K562 (cell line): ENCODE results near the gene UBE2S. TPM values are rescaled to one million over a fixed set of nuclear protein-coding genes. Genes with fewer than 3 reads are reported as not detected.
A peak's percentile ranks its signal among the peaks of the same experiment; 100 is the strongest.

Experiments used
- ATAC-seq: fragments of 200-7000 bp; cut with Tn5 transposase; 3 replicates; pipeline ENCODE4 v1.9.1; 2020; ENCODE audit warnings: moderate library complexity
- BruUV-seq: library from RNA; stranded (reverse); fragments of 400-500 nt; replicated peaks from 2 replicates; lab custom pipeline; 2021; lab: Mats Ljungman, UMichigan
- CTCF ChIA-PET: fragments of 300-600 bp; formaldehyde crosslinking; extraction: SDS; loops from one replicate; lab custom pipeline; 2021; ENCODE audit warnings: low intra/inter-chr PET ratio; lab: Yijun Ruan, JAX
- POLR2A ChIA-PET: fragments of 300-600, 350-650 bp; sonication (Branson Sonifier 250); formaldehyde crosslinking; extraction: SDS; loops from one replicate; lab custom pipeline; 2021; ENCODE audit warnings: antibody characterized with exemption, inconsistent platforms; lab: Yijun Ruan, JAX
- DNase-seq, 4 experiments: peaks; one replicate each; pipeline versions ENCODE4 v3.0.0 to v3.0.0-alpha.2; 2011 to 2018; ENCODE audit warnings: low spot score in 3 of 4, mixed read lengths in 3 of 4; ENCODE audit errors: extremely low read depth in 1 of 4
- FAIRE-seq: peaks from 2 replicates; lab custom pipeline; 2011; peaks lifted over from hg19 to GRCh38; lab: Jason Lieb, UNC
- H2AFZ ChIP-seq: 2 replicates; pipeline ENCODE4 v1.6.0; 2011; ENCODE audit warnings: low read depth, low read length, control low read depth, inconsistent platforms
- H3K27ac ChIP-seq: fragments of 200-600 bp; 3 replicates; pipeline ENCODE4 v1.8.0; 2011; ENCODE audit warnings: low read depth, mild to moderate bottlenecking, control low read depth, inconsistent platforms, low read length, moderate library complexity, mixed read lengths; ENCODE audit errors: extremely low read depth
- H3K27me3 ChIP-seq, 2 experiments: fragments of 300-600 bp in 1 of 2; 2 replicates in 1 of 2; 3 replicates in 1 of 2; pipeline versions ENCODE4 v1.6.0 to v1.8.0; 2011; ENCODE audit warnings: inconsistent platforms in 2 of 2, low read length in 2 of 2, mild to moderate bottlenecking in 1 of 2, mixed read lengths in 1 of 2, moderate library complexity in 1 of 2; ENCODE audit not compliant: control insufficient read depth in 2 of 2, insufficient read depth in 2 of 2
- H3K36me3 ChIP-seq: fragments of 300-600 bp; 3 replicates; pipeline ENCODE4 v1.8.0; 2011; ENCODE audit warnings: mild to moderate bottlenecking, low read length, inconsistent platforms; ENCODE audit not compliant: control insufficient read depth, insufficient read depth
- H3K4me1 ChIP-seq, 2 experiments: fragments of 200-600 bp in 1 of 2; replicated peaks in 1 of 2; 2 replicates in 1 of 2; 3 replicates in 1 of 2; pipeline versions ENCODE4 v1.5.1 to v1.8.0; 2011; ENCODE audit warnings: inconsistent platforms in 2 of 2, low read length in 2 of 2, mild to moderate bottlenecking in 1 of 2, mixed read lengths in 1 of 2, moderate library complexity in 1 of 2; ENCODE audit not compliant: control insufficient read depth in 2 of 2, insufficient read depth in 2 of 2
- H3K4me2 ChIP-seq: 2 replicates; pipeline ENCODE4 v1.6.1; 2011; ENCODE audit warnings: low read length, control low read depth, inconsistent platforms, mixed read lengths; ENCODE audit not compliant: insufficient read depth
- H3K4me3 ChIP-seq: fragments of 200-600 bp; sonication (generic), shearing (Covaris generic); 2 replicates; pipeline ENCODE4 v1.5.1; 2016; ENCODE audit warnings: control low read depth, inconsistent platforms
- H3K79me2 ChIP-seq: fragments of 200-600 bp; 3 replicates; pipeline ENCODE4 v1.8.0; 2011; ENCODE audit warnings: low read length, inconsistent platforms; ENCODE audit not compliant: control insufficient read depth, insufficient read depth
- H3K9ac ChIP-seq, 2 experiments: 2 replicates each; pipeline versions ENCODE4 v1.6.0 to v1.6.1; 2011; ENCODE audit warnings: low read depth in 2 of 2, low read length in 2 of 2, control low read depth in 1 of 2, inconsistent platforms in 1 of 2, mild to moderate bottlenecking in 1 of 2, mixed read lengths in 1 of 2; ENCODE audit not compliant: insufficient read depth in 1 of 2
- H3K9me1 ChIP-seq: one replicate; pipeline ENCODE4 v1.6.0; 2011; ENCODE audit warnings: inconsistent platforms, mild to moderate bottlenecking, low read length, moderate library complexity; ENCODE audit not compliant: control insufficient read depth, insufficient read depth
- H3K9me3 ChIP-seq: replicated peaks from 2 replicates; pipeline ENCODE4 v1.5.1; 2011; ENCODE audit warnings: low read depth, low read length, inconsistent platforms; ENCODE audit not compliant: control insufficient read depth, insufficient read depth
- H4K20me1 ChIP-seq: replicated peaks from 2 replicates; pipeline ENCODE4 v1.6.1; 2011; ENCODE audit warnings: low read length, inconsistent platforms, mixed read lengths; ENCODE audit not compliant: control insufficient read depth, insufficient read depth
- HMG20B ChIP-seq: fragments of 250-450 bp; sonication (Bioruptor Pico); IDR thresholded peaks from 2 replicates; pipeline ENCODE4 v1.5.0; 2021; ENCODE audit warnings: mild to moderate bottlenecking
- MTA2 ChIP-seq: fragments of 450-650 bp; IDR thresholded peaks from 2 replicates; pipeline ENCODE4 v1.6.1; 2016; ENCODE audit warnings: low read depth
- MYBL2 ChIP-seq, 2 experiments: fragments of 450-650 bp in 1 of 2; sonication (generic) in 1 of 2; formaldehyde crosslinking in 1 of 2; IDR thresholded peaks; 2 replicates each; pipeline versions ENCODE4 v1.6.1 to v1.8.1; 2017 to 2022; ENCODE audit warnings: borderline replicate concordance in 1 of 2, inconsistent platforms in 1 of 2, low read depth in 1 of 2, mild to moderate bottlenecking in 1 of 2, missing genetic modification reagents in 1 of 2, moderate library complexity in 1 of 2
- NFATC3 ChIP-seq: fragments of 450-650 bp; IDR thresholded peaks from 2 replicates; pipeline ENCODE4 v1.6.1; 2017; ENCODE audit warnings: mild to moderate bottlenecking
- RBM22 ChIP-seq: fragments of 200-400 bp; formaldehyde crosslinking; IDR thresholded peaks from 2 replicates; pipeline ENCODE4 v1.6.1; 2018; ENCODE audit warnings: low read length, low read depth; ENCODE audit not compliant: poor library complexity, severe bottlenecking
- RBM25 ChIP-seq: fragments of 200-400 bp; formaldehyde crosslinking; IDR thresholded peaks from 2 replicates; pipeline ENCODE4 v1.6.1; 2018; ENCODE audit warnings: low read length, low read depth, moderate library complexity; ENCODE audit not compliant: severe bottlenecking
- RBM34 ChIP-seq: fragments of 200-400 bp; formaldehyde crosslinking; IDR thresholded peaks from 2 replicates; pipeline ENCODE4 v1.6.1; 2018; ENCODE audit warnings: low read length, borderline replicate concordance; ENCODE audit not compliant: insufficient read depth
- ZNF23 ChIP-seq: fragments of 250-450 bp; sonication (Bioruptor Pico); IDR thresholded peaks from 2 replicates; pipeline ENCODE4 v1.4.0; 2020; ENCODE audit warnings: mild to moderate bottlenecking
- WGBS: fragments of 100-300 bp; shearing (Covaris generic); methylation state at CpG from one replicate; pipeline ENCODE4 v1.1.6; 2016; ENCODE audit warnings: low coverage, mixed read lengths; ENCODE audit not compliant: insufficient coverage; ENCODE audit errors: missing lambda C conversion rate; 5-methylcytosine and 5-hydroxymethylcytosine counted together
- in situ Hi-C: fragments of 300-500 bp; cut with MboI; formaldehyde crosslinking; loops from 4 replicates; pipeline ENCODE4 v1.15.0; 2018; ENCODE audit warnings: inconsistent platforms, mixed read lengths
- intact Hi-C: fragments of 100-400 bp; cut with micrococcal nuclease; formaldehyde crosslinking; loops from 2 replicates; pipeline ENCODE4 v1.14.2; 2022
- polyA plus RNA-seq, 8 experiments: library from polyadenylated mRNA; depleted of rRNA in 4 of 8; stranded (reverse) in 5 of 8; unstranded in 3 of 8; fragments of >200 nt; fragmentation: Nextera tagmentation in 2 of 8; fragmentation: Illumina TruSeq in 1 of 8; extraction: Ambion mirVana in 2 of 8; extraction: Trizol in 1 of 8; gene quantifications; 2 replicates each; pipeline versions ENCODE4 v1.2.1 to v1.2.3, GENCODE V29; 2011 to 2014; ENCODE audit warnings: inconsistent platforms in 1 of 8, missing spikeins in 1 of 8
- total RNA-seq, 7 experiments: library from RNA; depleted of rRNA in 6 of 7; stranded (reverse); fragments of >200 nt in 6 of 7; fragmentation: Illumina TruSeq in 2 of 7; extraction: Trizol in 2 of 7; gene quantifications; 2 replicates each; pipeline versions ENCODE4 v1.2.1 to v1.2.3, GENCODE V29; 2011 to 2021; ENCODE audit warnings: low replicate concordance in 1 of 7

UBE2S gene
- total and polyA plus RNA-seq, 9 of the 15 experiments (the other 6 are each of a cell fraction or from before 2014, with no cell fraction given) = 1.5 to 1,305 (median 157) TPM

- intact Hi-C loops = no loop called here
- ChIA-PET POLR2A (interaction anchor here (0.7 to 5.1 kb wide), 13 partner anchors 8 to 318 kb away, joined by 3 to 97 read pairs (median 5); partner anchors contain the start of genes RPL28, SYT5, TMEM238 and UBE2S), CTCF (no interaction called here)
- no peaks in the 10 kb centered on the region for H3K9me1 ChIP-seq
- peaks cover 26% of the 10 kb centered on the region for H4K20me1 ChIP-seq
- no peak overlapping the region for H3K27ac ChIP-seq
- H3K27me3 ChIP-seq = no peaks in the 10 kb centered on the region
- H3K4me1 ChIP-seq = peaks cover 0 to 12% of the 10 kb centered on the region in 2 experiments; a peak in 4 of 5 replicates
- FAIRE-seq = peak; percentile 74
- no peak overlapping the region for H2AFZ ChIP-seq
- H3K4me2 ChIP-seq = no peak overlapping the region
- 71% methylated on average over 12 of the region's 12 CpGs for WGBS
- no peak overlapping the region for H3K4me3 ChIP-seq
- H3K79me2 ChIP-seq = peaks cover 10% of the 10 kb centered on the region
- no peak for TF ChIP-seq NFATC3
- no peak for TF ChIP-seq ZNF23 (CRISPR knock-in tag)
- TF ChIP-seq RBM34 = no peak
- TF ChIP-seq RBM22 = peak; percentile 14
- TF ChIP-seq RBM25 = peak; percentile 23
- TF ChIP-seq MYBL2 (IDR thresholded peaks at IDR 0.05; ENCODE audit: low read depth) = no peak
- no peak for TF ChIP-seq MYBL2 (CRISPR knock-in tag; IDR thresholded peaks at IDR 0.05; ENCODE audit: borderline replicate concordance)
- no peak for TF ChIP-seq MTA2
- TF ChIP-seq HMG20B (CRISPR knock-in tag) = no peak
- TF ChIP-seq, all 486 proteins: peak for 2
- no TSS peak for BruUV-seq
- peaks cover 27% of the 10 kb centered on the region; the same call in 2 of the 3 replicates for H3K36me3 ChIP-seq
- H3K9me3 ChIP-seq = no peaks in the 10 kb centered on the region
- ATAC-seq (no peak), DNase-seq (no peak)
- in situ Hi-C loops = no loop called here
- H3K9ac ChIP-seq = no peak overlapping the region
These were observed 9.2 kb downstream of the UBE2S start for GRCh38 chr19:55398200-55398925.
